ENCODE measurements around the gene RNF144A.

The RNF144A gene

DNA sequence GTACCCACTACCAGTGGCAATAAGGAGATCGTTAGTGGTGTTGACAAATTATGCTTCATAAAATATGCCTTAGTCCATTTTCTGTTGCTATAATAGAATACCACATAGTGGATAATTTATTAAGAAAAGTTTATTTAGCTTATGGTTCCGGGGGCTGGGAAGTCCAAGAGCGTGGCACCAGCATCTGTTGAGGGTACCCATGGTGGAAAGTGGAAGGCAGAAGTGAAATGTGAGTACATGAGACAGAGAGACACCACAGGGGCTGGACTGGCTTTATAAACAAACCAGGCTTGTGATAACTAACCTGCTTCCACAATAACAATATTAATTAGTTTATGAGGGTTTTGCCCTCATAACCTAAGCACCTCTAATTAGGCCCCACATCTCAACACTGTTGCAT is 146.6 kb downstream of the RNF144A start:
- TF ChIP-seq CTCF (IDR thresholded peaks at IDR 0.05; ENCODE audit: low read depth, low read length) (no peak), POLR2A (IDR thresholded peaks at IDR 0.05; ENCODE audit: extremely low read depth, insufficient read length) (no peak), MYC (IDR thresholded peaks at IDR 0.05; ENCODE audit: low read depth, low read length) (no peak)
- TF ChIP-seq, protein P1, sequence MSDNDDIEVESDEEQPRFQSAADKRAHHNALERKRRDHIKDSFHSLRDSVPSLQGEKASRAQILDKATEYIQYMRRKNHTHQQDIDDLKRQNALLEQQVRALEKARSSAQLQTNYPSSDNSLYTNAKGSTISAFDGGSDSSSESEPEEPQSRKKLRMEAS (IDR thresholded peaks at IDR 0.05; ENCODE audit: low read depth, low read length): no peak
- no peak overlapping the region for H3K4me3 ChIP-seq (ENCODE audit: low read depth, low read length)
- DNase-seq (ENCODE audit: low read depth): no peak

DNA sequence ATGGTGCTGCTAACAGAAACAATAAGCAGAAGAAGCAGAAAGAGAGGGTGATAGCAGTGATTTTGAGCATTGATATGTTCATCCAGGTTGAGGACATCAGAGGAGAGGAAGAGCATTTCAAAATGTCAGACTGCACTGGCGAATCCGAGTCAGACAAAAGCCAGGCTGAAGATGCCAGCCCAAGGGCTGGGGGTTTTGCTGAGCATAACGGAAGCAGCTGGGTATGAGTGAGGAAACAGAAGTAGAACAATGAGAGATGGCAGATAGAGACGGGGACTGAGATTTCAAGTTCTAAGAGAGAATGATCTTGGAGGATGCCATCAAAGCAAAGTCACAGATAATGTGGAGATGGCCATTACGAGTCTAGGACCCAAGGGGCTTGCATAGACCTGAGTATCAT is 151.2 kb downstream of the RNF144A start:
- TF ChIP-seq, protein P1 (IDR thresholded peaks at IDR 0.05; ENCODE audit: low read depth, low read length): no peak
- no peak for TF ChIP-seq POLR2A (IDR thresholded peaks at IDR 0.05; ENCODE audit: extremely low read depth, insufficient read length)
- TF ChIP-seq MYC (IDR thresholded peaks at IDR 0.05; ENCODE audit: low read depth, low read length): no peak
- TF ChIP-seq CTCF (IDR thresholded peaks at IDR 0.05; ENCODE audit: low read depth, low read length): no peak
- no peak for DNase-seq (ENCODE audit: low read depth)
- no peak overlapping the region for H3K4me3 ChIP-seq (ENCODE audit: low read depth, low read length)

DNA sequence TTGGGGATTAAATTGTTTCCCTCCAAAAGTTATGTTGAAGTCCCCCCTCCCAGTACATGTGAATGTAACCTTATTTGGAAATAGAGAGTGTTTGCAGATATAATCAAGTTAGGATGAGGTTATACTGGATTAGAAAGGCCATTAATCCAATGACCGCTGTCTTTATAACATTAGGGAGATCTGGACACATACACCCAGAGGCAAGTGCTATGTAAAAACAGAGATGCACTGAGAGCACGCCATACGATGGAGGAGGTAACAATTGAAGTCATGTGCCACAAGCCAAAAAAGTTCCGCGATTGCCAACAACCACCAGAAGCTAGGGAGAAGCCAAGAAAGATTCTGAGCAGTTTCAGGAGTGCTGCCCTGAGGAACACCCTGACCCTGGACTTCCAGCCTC is 153.3 kb downstream of the RNF144A start:
- H3K4me3 ChIP-seq (ENCODE audit: low read depth, low read length): no peak overlapping the region
- no peak for DNase-seq (ENCODE audit: low read depth)
- no peak for TF ChIP-seq CTCF (IDR thresholded peaks at IDR 0.05; ENCODE audit: low read depth, low read length)
- no peak for TF ChIP-seq MYC (IDR thresholded peaks at IDR 0.05; ENCODE audit: low read depth, low read length)
- TF ChIP-seq POLR2A (IDR thresholded peaks at IDR 0.05; ENCODE audit: extremely low read depth, insufficient read length): no peak
- TF ChIP-seq, protein P1 (IDR thresholded peaks at IDR 0.05; ENCODE audit: low read depth, low read length): no peak

GRCh38 chr2:7071154-7071553 is 153.9 kb downstream of the RNF144A start:
- no peak overlapping the region for H3K4me3 ChIP-seq (ENCODE audit: low read depth, low read length)
- TF ChIP-seq, protein P1 (IDR thresholded peaks at IDR 0.05; ENCODE audit: low read depth, low read length): no peak
- no peak for TF ChIP-seq CTCF (IDR thresholded peaks at IDR 0.05; ENCODE audit: low read depth, low read length)
- TF ChIP-seq MYC (IDR thresholded peaks at IDR 0.05; ENCODE audit: low read depth, low read length): no peak
- no peak for TF ChIP-seq POLR2A (IDR thresholded peaks at IDR 0.05; ENCODE audit: extremely low read depth, insufficient read length)
- no peak for DNase-seq (ENCODE audit: low read depth)

GRCh38 chr2:7071916-7072556 is 154.8 kb downstream of the RNF144A start:
- no peak overlapping the region for H3K4me3 ChIP-seq (ENCODE audit: low read depth, low read length)
- TF ChIP-seq POLR2A (IDR thresholded peaks at IDR 0.05; ENCODE audit: extremely low read depth, insufficient read length): no peak
- TF ChIP-seq, protein P1 (IDR thresholded peaks at IDR 0.05; ENCODE audit: low read depth, low read length): no peak
- TF ChIP-seq CTCF (IDR thresholded peaks at IDR 0.05; ENCODE audit: low read depth, low read length): no peak
- no peak for TF ChIP-seq MYC (IDR thresholded peaks at IDR 0.05; ENCODE audit: low read depth, low read length)
- DNase-seq (ENCODE audit: low read depth): peak; percentile 86

All from NB4 (cell line).